A549 (cell line): ENCODE results near the gene FOXRED2. TPM values are rescaled to one million over a fixed set of nuclear protein-coding genes. Genes with fewer than 3 reads are reported as not detected.

Experiments used
- ATAC-seq, 2 experiments: fragments of 200-7000 bp in 1 of 2; fragments of >200 bp in 1 of 2; cut with Nextera tagmentation in 1 of 2; cut with Tn5 transposase in 1 of 2; 3 replicates each; pipeline versions ENCODE4 v1.8.0 to v1.9.1; 2018 to 2020; ENCODE audit warnings: mild to moderate bottlenecking in 1 of 2, moderate library complexity in 1 of 2
- CTCF ChIA-PET: fragments of 300-600 bp; sonication (Branson Sonifier 250); formaldehyde crosslinking; extraction: SDS; loops from one replicate; lab custom pipeline; 2021; ENCODE audit warnings: antibody characterized with exemption, inconsistent platforms; lab: Yijun Ruan, JAX
- POLR2A ChIA-PET: fragments of 350-600 bp; formaldehyde crosslinking; extraction: SDS; loops from one replicate; lab custom pipeline; 2021; ENCODE audit warnings: antibody characterized with exemption, inconsistent platforms; lab: Yijun Ruan, JAX
- DNase-seq, 2 experiments: peaks; one replicate each; pipeline versions ENCODE4 v3.0.0 to v3.0.0-alpha.2; 2011 to 2016; ENCODE audit warnings: low read depth in 1 of 2, low spot score in 1 of 2
- FAIRE-seq: peaks from 2 replicates; lab custom pipeline; 2011; peaks lifted over from hg19 to GRCh38; lab: Jason Lieb, UNC
- H3K27ac ChIP-seq, 2 experiments: fragments of >200 bp; sonication (Bioruptor Twin); formaldehyde crosslinking; 3 replicates each; pipeline ENCODE4 v1.5.1; 2016 to 2017
- H3K4me1 ChIP-seq: fragments of >200 bp; sonication (Bioruptor Twin); formaldehyde crosslinking; 3 replicates; pipeline ENCODE4 v1.6.1; 2016
- H3K4me2 ChIP-seq: fragments of >200 bp; sonication (Bioruptor Twin); formaldehyde crosslinking; 3 replicates; pipeline ENCODE4 v1.6.1; 2016
- H3K4me3 ChIP-seq: fragments of >200 bp; sonication (Bioruptor Twin); formaldehyde crosslinking; 3 replicates; pipeline ENCODE4 v1.5.1; 2016
- H3K9me3 ChIP-seq: fragments of >200 bp; sonication (Bioruptor Twin); formaldehyde crosslinking; 3 replicates; pipeline ENCODE4 v1.6.1; 2016
- ATOH8 ChIP-seq: fragments of 250-450 bp; sonication (Bioruptor Pico); IDR thresholded peaks from 2 replicates; pipeline ENCODE4 v1.5.0; 2020; ENCODE audit warnings: low read depth, mild to moderate bottlenecking, moderate library complexity
- CBX8 ChIP-seq: fragments of 200-600 bp; sonication (generic); IDR thresholded peaks from 2 replicates; pipeline ENCODE4 v1.6.1; 2016
- CTCF ChIP-seq: fragments of >200 bp; sonication (Bioruptor Twin); formaldehyde crosslinking; IDR thresholded peaks from 3 replicates; pipeline ENCODE4 v1.5.1; 2016
- FOSB ChIP-seq: fragments of 250-450 bp; sonication (Bioruptor Pico); IDR thresholded peaks from 2 replicates; pipeline ENCODE4 v1.5.0; 2020; ENCODE audit warnings: mild to moderate bottlenecking, moderate library complexity
- KDM5A ChIP-seq: fragments of 200-600 bp; sonication (generic); IDR thresholded peaks from 2 replicates; pipeline ENCODE4 v1.6.1; 2016; ENCODE audit warnings: antibody characterized with exemption, mild to moderate bottlenecking
- MYC ChIP-seq: IDR thresholded peaks from 2 replicates; pipeline ENCODE4 v1.6.1; 2012; ENCODE audit warnings: mild to moderate bottlenecking, inconsistent platforms, low read length, improper control_type of control experiment, borderline replicate concordance
- NFE2L2 ChIP-seq: fragments of 150-350 bp; conservative IDR thresholded peaks from 2 replicates; pipeline ENCODE4 v1.6.1; 2014; ENCODE audit warnings: low read length
- NR3C1 ChIP-seq: fragments of >200 bp; sonication (Bioruptor Twin); formaldehyde crosslinking; IDR thresholded peaks from 3 replicates; pipeline ENCODE4 v1.6.1; 2017
- PBX3 ChIP-seq: IDR thresholded peaks from 2 replicates; pipeline ENCODE4 v1.6.1; 2012
- POLR2AphosphoS2 ChIP-seq: conservative IDR thresholded peaks from 2 replicates; pipeline ENCODE4 v1.6.1; 2012; ENCODE audit warnings: low read length, improper control_type of control experiment, inconsistent platforms
- RAD21 ChIP-seq, 2 experiments: fragments of >200 bp in 1 of 2; sonication (Bioruptor Twin) in 1 of 2; formaldehyde crosslinking in 1 of 2; IDR thresholded peaks in 1 of 2; conservative IDR thresholded peaks in 1 of 2; 2 replicates in 1 of 2; 3 replicates in 1 of 2; pipeline ENCODE4 v1.6.1; 2012 to 2018; ENCODE audit warnings: inconsistent platforms in 1 of 2
- RCOR1 ChIP-seq: fragments of 150-350 bp; IDR thresholded peaks from 2 replicates; pipeline ENCODE4 v1.6.1; 2014; ENCODE audit warnings: antibody characterized with exemption, low read length, low read depth
- REST ChIP-seq: fragments of 200-600 bp; sonication (generic); IDR thresholded peaks from 2 replicates; pipeline ENCODE4 v1.6.1; 2016; ENCODE audit warnings: antibody characterized with exemption, mild to moderate bottlenecking, moderate library complexity
- RFX5 ChIP-seq: fragments of 450-650 bp; IDR thresholded peaks from 2 replicates; pipeline ENCODE4 v1.7.1; 2014; ENCODE audit warnings: antibody characterized with exemption, mild to moderate bottlenecking, moderate library complexity
- SMC3 ChIP-seq: fragments of >200 bp; sonication (Bioruptor Twin); formaldehyde crosslinking; IDR thresholded peaks from 3 replicates; pipeline ENCODE4 v1.6.1; 2018; ENCODE audit warnings: inconsistent platforms
- SREBF2 ChIP-seq: fragments of 450-650 bp; IDR thresholded peaks from 2 replicates; pipeline ENCODE4 v1.6.1; 2014; ENCODE audit warnings: mild to moderate bottlenecking, moderate library complexity
- ZSCAN20 ChIP-seq: fragments of 250-450 bp; sonication (Bioruptor Pico); IDR thresholded peaks from 2 replicates; pipeline ENCODE4 v1.8.0; 2022; ENCODE audit warnings: mild to moderate bottlenecking, moderate library complexity
- WGBS: methylation state at CpG from one replicate; pipeline ENCODE4 v1.1.6; 2017; ENCODE audit errors: missing lambda C conversion rate; 5-methylcytosine and 5-hydroxymethylcytosine counted together
- polyA plus RNA-seq, 4 experiments: library from polyadenylated mRNA; depleted of rRNA in 3 of 4; stranded (reverse); fragments of >200 nt; fragmentation: RNase III in 1 of 4; extraction: RNeasy Plus Mini Kit Qiagen cat#74134 plus additional on column Dnase treatment in 1 of 4; gene quantifications; 2 replicates in 3 of 4; 3 replicates in 1 of 4; pipeline ENCODE4 v1.2.3, GENCODE V29; 2011 to 2017

The FOXRED2 gene
- polyA plus RNA-seq, 2 of the 4 experiments (the other 2 are of a cell fraction): 5.7 to 12.3 TPM

GRCh38 chr22:36470162-36470993, 36.5 kb downstream of the FOXRED2 start:
- TF ChIP-seq RFX5 (peak; percentile 23; the same call in 1 of the 2 replicates), CTCF (peak; percentile 80), MYC (no peak), PBX3 (no peak), SMC3 (peak; percentile 85), FOSB (CRISPR knock-in tag) (no peak), RAD21 (conservative IDR thresholded peaks at IDR 0.05 in 1 of 2, IDR thresholded peaks at IDR 0.05 in 1 of 2) (peak; percentile 93 to 96), ZSCAN20 (no peak), SREBF2 (no peak)
- Histone ChIP-seq H3K27ac (peak overlapping the region; percentile 69 to 98), H3K4me3 (no peak overlapping the region), H3K9me3 (no peaks in the 10 kb centered on the region), H3K4me2 (peak overlapping the region; percentile 47; the same call in 2 of the 3 replicates), H3K4me1 (peaks cover 50% of the 10 kb centered on the region)
- FAIRE-seq: no peak
- POLR2A ChIA-PET: interaction anchor here (1.0 to 1.1 kb wide), 2 partner anchors 12 to 83 kb away, joined by 3 read pairs; partner anchors contain the start of gene MYH9
- CTCF ChIA-PET: interaction anchor here (0.6 to 11.3 kb wide), 43 partner anchors 8 to 198 kb away, joined by 3 to 113 read pairs (median 5); partner anchors contain the start of gene TXN2
- DNase-seq: peak; percentile 55 to 84
- peak; percentile 77 to 84 for ATAC-seq
- WGBS: 37% methylated on average over 13 of the region's 14 CpGs

- TF ChIP-seq RFX5 (no peak), POLR2AphosphoS2 (no peak), NR3C1 (no peak), REST (no peak), KDM5A (no peak), CBX8 (no peak), NFE2L2 (no peak), ATOH8 (CRISPR knock-in tag) (no peak), RCOR1 (no peak)
- no peak overlapping the region for H3K4me3 ChIP-seq
- FAIRE-seq (no peak), ATAC-seq (no peak), DNase-seq (no peak)
- WGBS: 89% methylated on average over 14 of the region's 14 CpGs
- H3K27ac ChIP-seq: peak overlapping the region; percentile 69 to 98; a peak in 4 of 6 replicates
- H3K4me2 ChIP-seq: no peak overlapping the region
- ChIA-PET POLR2A (interaction anchor here (1.1 kb wide), 1 partner anchor 81 kb away, joined by 3 read pairs; the partner anchor contains the start of gene MYH9), CTCF (interaction anchor here (0.6 to 11.3 kb wide), 19 partner anchors 12 to 183 kb away, joined by 3 to 113 read pairs (median 5); partner anchors contain the start of gene TXN2)
- H3K9me3 ChIP-seq: no peaks in the 10 kb centered on the region
- peaks cover 62% of the 10 kb centered on the region for H3K4me1 ChIP-seq
Measured at GRCh38 chr22:36469094-36469710, 37.6 kb downstream of the FOXRED2 start.
